ENCODE measurements around the gene PCDH9.
"Not testable (repeated sequence)": the region's sequence is repeated elsewhere in the genome, so short reads cannot be mapped to it uniquely, and the experiment has no call there.

PCDH9 gene

GRCh38 chr13:66887088-66887487, 343.0 kb downstream of the PCDH9 start:
- no peaks in the 10 kb centered on the region for H3K9me2 ChIP-seq (ENCODE audit: low read depth, low read length)
- TF ChIP-seq CTCF (IDR thresholded peaks at IDR 0.05; ENCODE audit: low read length) (no peak), EZH2 (IDR thresholded peaks at IDR 0.05; ENCODE audit: borderline replicate concordance, low read length) (no peak)
- H3K4me3 ChIP-seq (ENCODE audit: low read depth, low read length, poor library complexity, severe bottlenecking): peak overlapping the region; percentile 38
- H2AFZ ChIP-seq (ENCODE audit: low read length): no peak overlapping the region
- no peaks in the 10 kb centered on the region for H3K79me2 ChIP-seq (ENCODE audit: insufficient read depth, low read length)
- peak overlapping the region; percentile 60 for H3K4me2 ChIP-seq (ENCODE audit: low read length)
- peak overlapping the region; percentile 97 for H3K27ac ChIP-seq (ENCODE audit: low read depth, low read length, poor library complexity, severe bottlenecking)
- H3F3A ChIP-seq (ENCODE audit: insufficient read depth, low read length): peaks cover 8% of the 10 kb centered on the region
- H4K20me1 ChIP-seq (ENCODE audit: insufficient read depth, low read length): no peaks in the 10 kb centered on the region
- no peaks in the 10 kb centered on the region for H3K36me3 ChIP-seq (ENCODE audit: insufficient read depth, low read length)
- no peaks in the 10 kb centered on the region for H3K27me3 ChIP-seq (ENCODE audit: insufficient read depth, low read length)
- H3K9ac ChIP-seq (ENCODE audit: low read length): peak overlapping the region; percentile 67
- H3K9me3 ChIP-seq (ENCODE audit: low read length): 0 out of 2 replicates have a peak, but pooled peaks cover 2% of the 10 kb centered on the region
- peaks cover 63% of the 10 kb centered on the region for H3K4me1 ChIP-seq (ENCODE audit: insufficient read depth, low read length, severe bottlenecking)

GRCh38 chr13:66886264-66886663, 343.9 kb downstream of the PCDH9 start:
- H3K79me2 ChIP-seq (ENCODE audit: insufficient read depth, low read length): no peaks in the 10 kb centered on the region
- H3K27me3 ChIP-seq (ENCODE audit: insufficient read depth, low read length): no peaks in the 10 kb centered on the region
- H4K20me1 ChIP-seq (ENCODE audit: insufficient read depth, low read length): no peaks in the 10 kb centered on the region
- 0 out of 2 replicates have a peak, but pooled peaks cover 2% of the 10 kb centered on the region for H3K9me3 ChIP-seq (ENCODE audit: low read length)
- H3K4me3 ChIP-seq (ENCODE audit: low read depth, low read length, poor library complexity, severe bottlenecking): peak overlapping the region; percentile 38
- no peak for TF ChIP-seq CTCF (IDR thresholded peaks at IDR 0.05; ENCODE audit: low read length)
- TF ChIP-seq EZH2 (IDR thresholded peaks at IDR 0.05; ENCODE audit: borderline replicate concordance, low read length): no peak
- peak overlapping the region; percentile 69 for H2AFZ ChIP-seq (ENCODE audit: low read length)
- peak overlapping the region; percentile 67 for H3K9ac ChIP-seq (ENCODE audit: low read length)
- H3K4me1 ChIP-seq (ENCODE audit: insufficient read depth, low read length, severe bottlenecking): peaks cover 63% of the 10 kb centered on the region
- no peaks in the 10 kb centered on the region; the same call in 1 of the 2 replicates for H3K36me3 ChIP-seq (ENCODE audit: insufficient read depth, low read length)
- H3F3A ChIP-seq (ENCODE audit: insufficient read depth, low read length): peaks cover 8% of the 10 kb centered on the region
- peak overlapping the region; percentile 97 for H3K27ac ChIP-seq (ENCODE audit: low read depth, low read length, poor library complexity, severe bottlenecking)
- H3K9me2 ChIP-seq (ENCODE audit: low read depth, low read length): no peaks in the 10 kb centered on the region
- H3K4me2 ChIP-seq (ENCODE audit: low read length): peak overlapping the region; percentile 60

- not testable (repeated sequence) for H3K9me2 ChIP-seq (ENCODE audit: low read depth, low read length); H3K79me2 ChIP-seq (ENCODE audit: insufficient read depth, low read length); H3K27me3 ChIP-seq (ENCODE audit: insufficient read depth, low read length); H3K9ac ChIP-seq (ENCODE audit: low read length); H2AFZ ChIP-seq (ENCODE audit: low read length); H3K4me2 ChIP-seq (ENCODE audit: low read length); H3K27ac ChIP-seq (ENCODE audit: low read depth, low read length, poor library complexity, severe bottlenecking); H3K36me3 ChIP-seq (ENCODE audit: insufficient read depth, low read length); H3F3A ChIP-seq (ENCODE audit: insufficient read depth, low read length); H3K4me3 ChIP-seq (ENCODE audit: low read depth, low read length, poor library complexity, severe bottlenecking); H4K20me1 ChIP-seq (ENCODE audit: insufficient read depth, low read length); H3K9me3 ChIP-seq (ENCODE audit: low read length)
- H3K4me1 ChIP-seq (ENCODE audit: insufficient read depth, low read length, severe bottlenecking): peaks cover 36% of the 10 kb centered on the region
These were observed 349.0 kb downstream of the PCDH9 start for GRCh38 chr13:66881170-66881569.

GRCh38 chr13:66879988-66880387, 350.1 kb downstream of the PCDH9 start:
- Histone ChIP-seq H3K9ac (ENCODE audit: low read length) (no peak overlapping the region), H3K27ac (ENCODE audit: low read depth, low read length, poor library complexity, severe bottlenecking) (no peak overlapping the region), H3F3A (ENCODE audit: insufficient read depth, low read length) (no peaks in the 10 kb centered on the region), H3K79me2 (ENCODE audit: insufficient read depth, low read length) (no peaks in the 10 kb centered on the region), H3K36me3 (ENCODE audit: insufficient read depth, low read length) (no peaks in the 10 kb centered on the region; the same call in 1 of the 2 replicates), H2AFZ (ENCODE audit: low read length) (no peak overlapping the region), H3K9me2 (ENCODE audit: low read depth, low read length) (no peaks in the 10 kb centered on the region), H3K4me2 (ENCODE audit: low read length) (no peak overlapping the region), H3K4me1 (ENCODE audit: insufficient read depth, low read length, severe bottlenecking) (peaks cover 32% of the 10 kb centered on the region), H4K20me1 (ENCODE audit: insufficient read depth, low read length) (no peaks in the 10 kb centered on the region), H3K4me3 (ENCODE audit: low read depth, low read length, poor library complexity, severe bottlenecking) (no peak overlapping the region), H3K27me3 (ENCODE audit: insufficient read depth, low read length) (no peaks in the 10 kb centered on the region), H3K9me3 (ENCODE audit: low read length) (0 out of 2 replicates have a peak, but pooled peaks cover 7% of the 10 kb centered on the region)
- TF ChIP-seq EZH2 (IDR thresholded peaks at IDR 0.05; ENCODE audit: borderline replicate concordance, low read length): no peak
- TF ChIP-seq CTCF (IDR thresholded peaks at IDR 0.05; ENCODE audit: low read length): no peak

Measured in OCI-LY1 (cell line).